GM19043 (cell line): ENCODE results near the gene BCR.

Experiments used
- ATAC-seq: cut with Tn5 transposase; IDR thresholded peaks from one replicate; pipeline ENCODE4 v1.9.1; 2021; ENCODE audit warnings: low read depth; ENCODE audit not compliant: unreplicated experiment

The BCR gene

GRCh38 chr22:23240639-23241389 lies 60.5 kb downstream of the BCR start:
- no peak for ATAC-seq

DNA sequence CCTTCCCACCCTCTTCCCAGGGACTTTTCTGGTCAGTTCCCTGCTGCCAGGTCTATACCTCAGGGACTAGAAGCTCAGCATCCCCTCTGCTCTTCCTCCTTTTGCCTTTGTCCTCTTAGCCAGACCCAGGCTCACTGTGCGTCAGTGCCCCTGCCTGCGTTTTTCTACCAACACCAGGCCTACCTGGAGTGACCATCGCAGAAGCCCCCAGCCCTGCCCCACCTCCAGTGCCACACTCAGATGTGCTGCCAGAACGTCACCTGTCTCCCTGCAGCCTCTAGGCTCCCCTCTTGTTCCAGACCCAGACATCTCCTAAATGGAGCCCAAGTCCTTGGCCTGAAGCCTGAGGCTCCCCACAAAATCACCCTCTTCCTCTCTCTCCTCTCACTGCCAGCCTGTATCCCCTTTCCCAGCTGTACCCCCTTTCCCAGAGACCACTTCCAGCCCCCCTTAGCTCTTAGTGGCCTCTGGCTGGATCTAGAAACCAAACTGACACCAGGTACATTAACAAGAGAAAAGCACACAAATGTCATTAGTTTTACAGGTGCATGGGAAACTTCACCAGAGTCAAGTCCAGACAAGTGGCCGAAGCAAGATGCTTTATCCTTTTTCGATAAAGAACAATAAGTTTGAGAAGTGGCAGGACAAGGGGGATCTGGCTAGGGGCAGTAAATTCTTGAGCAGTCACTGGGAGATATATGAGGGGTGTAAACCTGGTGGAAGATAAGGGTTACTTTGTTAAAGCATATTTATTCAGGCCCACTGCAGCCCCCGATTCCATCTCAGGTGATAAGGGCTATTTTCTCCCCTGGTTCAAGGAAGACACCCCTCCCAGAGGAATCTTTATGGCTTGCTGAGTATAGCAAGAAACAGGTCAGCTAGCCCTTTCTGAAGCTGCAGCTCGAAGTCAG lies 61.5 kb downstream of the BCR start:
- no peak for ATAC-seq

DNA sequence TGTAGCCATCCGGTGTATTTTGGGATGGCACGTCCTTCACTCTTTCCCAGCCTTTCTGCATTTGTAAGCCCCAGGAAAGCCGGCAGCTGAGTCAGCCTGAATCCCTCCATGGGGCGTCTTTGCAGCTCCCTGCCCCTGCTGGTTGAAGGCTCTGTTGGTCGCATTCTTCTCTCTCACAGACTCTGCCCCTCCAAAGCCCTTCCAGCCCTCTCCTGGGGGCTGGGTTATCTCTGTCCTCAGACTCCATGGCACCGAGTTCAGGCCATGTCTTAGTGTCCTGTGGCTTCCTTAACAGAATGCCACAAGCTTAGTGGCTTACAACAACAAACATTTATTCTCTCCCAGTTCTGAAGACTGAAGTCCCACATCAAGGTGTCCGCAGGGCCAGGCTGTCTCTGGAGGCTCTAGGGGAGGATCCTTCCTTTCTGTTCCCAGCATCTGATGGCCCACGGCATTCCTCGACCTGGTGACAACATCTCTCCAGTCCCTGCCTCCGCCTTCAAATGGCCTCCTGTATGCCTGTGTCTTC lies 62.2 kb downstream of the BCR start:
- no peak for ATAC-seq

GRCh38 chr22:23243006-23243573 lies 62.8 kb downstream of the BCR start:
- ATAC-seq, result no peak

DNA sequence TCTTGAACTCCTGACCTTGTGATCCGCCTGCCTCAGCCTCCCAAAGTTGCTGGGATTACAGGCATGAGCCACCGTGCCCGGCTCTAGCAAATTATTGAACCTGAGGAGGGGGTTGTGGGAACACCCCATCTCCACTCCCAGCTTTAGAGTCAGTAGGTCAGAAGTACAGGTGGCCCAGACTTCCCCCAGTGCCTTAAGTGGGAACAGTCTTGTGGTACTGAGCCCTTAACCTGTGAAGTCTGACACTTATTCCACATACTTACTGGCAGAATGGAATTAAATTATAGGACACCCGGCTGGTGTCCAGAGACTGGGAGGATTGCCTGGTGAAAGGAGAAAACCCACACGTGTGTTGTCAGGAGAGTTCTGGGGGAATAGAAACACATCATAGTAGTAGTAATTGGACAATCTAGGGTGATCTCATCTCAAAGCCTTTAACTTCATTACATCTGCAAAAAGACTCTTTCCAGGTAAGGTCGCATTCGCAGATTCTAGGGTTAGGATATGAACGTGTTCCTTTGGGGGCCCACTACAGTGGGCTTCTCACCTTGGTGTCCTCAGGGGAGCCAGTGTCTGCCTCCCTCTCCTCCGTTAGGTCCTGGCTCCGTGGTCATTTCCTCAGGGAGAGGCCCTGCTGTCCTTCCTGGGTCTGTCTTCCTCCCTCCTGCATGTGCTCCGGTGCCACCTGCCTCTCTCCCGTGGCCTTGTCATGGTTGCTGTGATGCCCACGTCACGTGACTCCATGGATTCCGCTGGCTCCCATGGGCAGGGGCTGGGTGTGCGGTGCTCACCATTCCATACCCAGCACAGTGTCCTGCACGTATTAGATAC lies 63.8 kb downstream of the BCR start:
- ATAC-seq, result no peak

DNA sequence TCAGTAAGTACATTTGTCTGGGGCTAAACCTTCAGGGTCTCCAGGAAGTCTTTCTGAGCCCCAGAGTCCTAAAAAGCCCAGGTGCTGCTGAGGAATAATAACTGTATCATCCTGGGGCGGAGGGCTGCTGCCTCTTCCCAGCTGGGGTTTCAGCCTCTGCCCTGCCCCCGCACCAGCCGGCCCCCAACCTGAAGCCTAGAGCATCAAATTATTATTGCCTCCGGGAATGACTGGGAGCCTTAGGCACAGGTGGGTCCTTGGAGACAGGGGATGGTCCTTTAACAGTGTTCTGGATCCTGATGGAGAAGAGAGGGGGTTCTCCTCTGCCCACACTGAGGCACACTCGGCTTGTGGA lies 64.4 kb downstream of the BCR start:
- no peak for ATAC-seq

DNA sequence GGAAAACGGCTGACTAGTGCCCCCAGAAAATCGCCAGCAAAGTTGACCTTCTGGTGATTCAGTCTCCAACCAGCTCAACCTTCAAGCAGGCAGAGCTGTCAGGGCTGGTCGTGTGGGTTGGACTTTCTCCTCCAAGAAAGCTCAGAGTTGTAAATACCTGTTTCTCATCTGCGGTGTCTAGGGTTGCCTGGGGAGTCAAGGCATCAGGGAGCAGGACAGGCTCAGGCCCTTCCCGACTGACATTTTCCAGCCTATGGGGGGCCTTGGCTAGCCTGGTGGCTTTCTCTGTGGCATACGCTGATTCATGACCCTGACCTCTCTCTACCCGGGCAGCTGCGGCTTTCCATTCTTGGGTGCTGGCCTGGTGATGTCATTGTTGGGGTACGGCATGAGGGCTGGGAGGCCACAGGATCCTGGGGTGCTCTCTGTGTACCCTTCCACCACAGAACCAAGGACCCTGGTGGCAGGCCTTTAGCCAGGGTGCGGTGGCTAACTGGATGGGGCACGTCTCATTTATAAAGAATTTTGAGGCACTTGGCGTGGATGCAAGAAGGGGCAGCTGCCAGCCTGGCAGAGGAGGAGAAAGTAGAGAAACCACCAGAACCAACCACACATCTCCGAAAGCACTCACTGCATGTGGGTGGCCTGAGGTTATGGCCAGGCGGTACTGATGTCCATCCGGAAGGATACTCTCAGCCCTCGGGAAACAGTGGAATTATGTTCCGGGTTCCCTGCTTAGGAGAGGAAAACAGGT lies 64.9 kb downstream of the BCR start:
- ATAC-seq, result no peak

- no peak for ATAC-seq
Measured at GRCh38 chr22:23245799-23246136, 65.5 kb downstream of the BCR start.

DNA sequence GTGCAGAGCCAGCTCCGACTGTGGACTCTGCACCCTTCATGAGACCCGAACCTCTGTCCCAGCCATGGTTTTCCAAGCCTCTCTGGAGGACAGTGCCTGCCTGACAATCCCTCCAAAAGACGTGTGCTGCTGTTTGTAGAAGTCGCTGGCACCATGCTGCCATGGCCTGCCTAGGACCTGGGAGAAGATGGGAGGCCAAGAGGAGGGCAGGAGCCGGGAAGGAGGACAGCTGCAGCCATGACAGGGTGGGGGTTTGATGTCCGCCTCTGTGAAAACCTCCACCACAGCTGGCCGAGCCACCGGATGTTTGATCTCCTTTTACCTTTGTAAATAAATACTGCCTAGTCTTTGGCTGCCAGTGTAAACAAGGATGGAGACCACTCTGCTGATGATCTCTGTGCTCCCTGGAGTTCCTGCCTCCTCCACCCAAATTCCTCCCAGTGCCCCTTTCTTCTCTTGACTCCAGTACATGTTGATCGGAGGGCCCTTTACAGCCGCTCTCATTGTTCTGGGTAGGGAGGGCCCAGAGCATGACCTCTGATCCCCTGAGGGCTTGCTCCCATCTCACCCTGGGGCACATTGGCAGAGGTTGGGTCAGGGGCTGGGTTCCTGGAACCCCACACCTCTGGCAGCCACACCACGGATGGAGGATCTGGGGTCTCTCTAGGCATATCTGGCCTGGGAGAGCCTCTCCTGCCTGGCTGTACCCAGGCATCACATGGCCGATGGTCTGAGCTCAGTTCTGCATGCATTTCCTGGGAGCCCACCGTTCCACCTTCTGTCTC lies 66.9 kb downstream of the BCR start:
- ATAC-seq, result no peak

- ATAC-seq, result no peak
Measured at GRCh38 chr22:23248583-23248982, 68.3 kb downstream of the BCR start.

DNA sequence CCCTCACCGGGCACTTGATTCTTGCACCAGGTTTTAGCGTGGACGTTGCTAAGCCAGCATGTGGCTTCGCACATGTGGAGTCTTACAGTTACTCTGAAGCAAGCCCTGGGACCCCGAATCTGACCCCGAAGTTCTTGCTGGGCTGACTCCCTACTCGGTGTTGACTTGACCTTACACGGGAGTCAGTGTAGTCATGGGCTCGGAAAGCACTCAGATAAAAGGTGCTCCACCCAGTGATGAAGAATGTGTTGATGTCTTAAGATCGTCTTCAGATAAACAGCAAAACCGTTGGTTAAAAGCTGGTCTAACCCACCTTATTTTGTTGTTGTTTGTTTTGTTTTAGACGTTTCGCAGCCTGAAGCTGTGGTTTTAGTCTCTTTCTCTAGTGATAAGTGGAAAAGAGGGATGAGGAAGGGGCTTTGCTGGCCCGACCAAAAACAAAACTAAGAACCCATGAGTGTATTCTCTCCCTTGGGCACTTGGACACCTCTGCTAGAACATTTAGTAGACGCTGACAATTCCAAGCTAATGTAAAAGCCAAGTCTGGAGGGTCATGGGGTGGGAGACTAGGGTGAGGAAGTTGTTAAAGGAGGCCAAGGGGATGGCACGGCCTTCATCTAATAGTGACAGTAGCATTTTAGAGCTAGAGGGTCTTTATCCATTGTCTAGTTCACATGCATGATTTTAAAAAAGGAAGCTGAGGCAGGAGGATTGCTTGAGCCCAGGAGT lies 69.9 kb downstream of the BCR start:
- no peak for ATAC-seq

DNA sequence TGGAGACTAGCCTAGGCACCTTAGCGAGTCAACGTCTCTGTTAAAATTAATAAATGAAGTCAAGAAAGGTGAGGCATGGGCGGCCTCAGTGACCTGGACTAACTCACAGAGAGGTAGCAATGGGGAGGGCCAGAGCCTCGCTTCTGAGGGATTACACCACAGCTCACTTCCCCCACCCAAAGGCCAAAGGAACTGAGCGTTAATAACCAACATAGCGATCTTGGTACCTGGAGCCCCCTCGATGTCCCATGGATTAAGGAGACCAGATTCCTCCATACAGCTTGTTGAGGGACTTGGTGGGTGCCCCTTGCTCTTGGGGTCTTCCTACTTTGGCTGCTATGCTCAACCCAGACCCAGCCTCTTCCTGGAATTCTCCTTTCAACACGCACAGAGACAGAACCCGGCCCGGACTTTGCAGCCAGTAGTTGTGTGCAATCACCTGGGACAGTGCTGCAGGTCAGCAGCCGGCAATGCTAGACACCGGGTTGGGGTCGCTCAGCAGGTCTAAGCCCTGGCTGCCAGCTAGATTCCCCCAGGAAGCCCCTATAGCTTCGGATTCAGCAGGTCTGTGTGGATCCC lies 70.6 kb downstream of the BCR start:
- no peak for ATAC-seq

DNA sequence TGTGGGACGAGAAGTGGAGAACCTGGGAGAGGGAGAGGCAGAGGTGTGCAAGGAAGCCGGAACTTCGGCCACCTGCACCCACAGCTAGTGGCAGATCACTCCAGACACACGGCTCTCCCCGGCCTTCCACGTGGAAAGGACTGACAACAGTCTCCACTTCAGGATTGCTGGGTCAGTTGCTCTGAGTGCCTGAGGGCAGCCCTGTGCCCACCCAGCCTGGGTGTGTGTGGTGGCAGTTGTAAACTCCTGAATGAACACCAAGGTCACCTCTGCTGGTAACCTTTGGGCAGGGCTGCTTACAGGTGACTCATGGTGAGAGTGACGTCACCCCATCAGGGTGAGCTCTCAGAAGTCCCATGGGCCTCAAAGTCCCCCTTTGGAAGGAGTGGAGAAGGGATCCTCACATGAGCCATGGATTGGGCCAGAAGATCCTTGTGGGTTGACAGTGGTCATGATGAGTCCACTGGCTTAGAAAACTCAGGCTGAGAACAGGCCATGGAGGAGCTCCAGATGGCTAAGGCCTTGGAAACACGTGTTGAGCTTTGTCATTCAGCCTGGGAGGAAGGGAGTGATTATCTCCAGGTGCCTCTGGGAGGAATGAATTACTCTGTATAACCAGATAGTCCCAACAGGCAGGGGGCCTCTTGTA lies 71.3 kb downstream of the BCR start:
- no peak for ATAC-seq

- no peak for ATAC-seq
Measured at GRCh38 chr22:23253475-23254055, 73.3 kb downstream of the BCR start.

DNA sequence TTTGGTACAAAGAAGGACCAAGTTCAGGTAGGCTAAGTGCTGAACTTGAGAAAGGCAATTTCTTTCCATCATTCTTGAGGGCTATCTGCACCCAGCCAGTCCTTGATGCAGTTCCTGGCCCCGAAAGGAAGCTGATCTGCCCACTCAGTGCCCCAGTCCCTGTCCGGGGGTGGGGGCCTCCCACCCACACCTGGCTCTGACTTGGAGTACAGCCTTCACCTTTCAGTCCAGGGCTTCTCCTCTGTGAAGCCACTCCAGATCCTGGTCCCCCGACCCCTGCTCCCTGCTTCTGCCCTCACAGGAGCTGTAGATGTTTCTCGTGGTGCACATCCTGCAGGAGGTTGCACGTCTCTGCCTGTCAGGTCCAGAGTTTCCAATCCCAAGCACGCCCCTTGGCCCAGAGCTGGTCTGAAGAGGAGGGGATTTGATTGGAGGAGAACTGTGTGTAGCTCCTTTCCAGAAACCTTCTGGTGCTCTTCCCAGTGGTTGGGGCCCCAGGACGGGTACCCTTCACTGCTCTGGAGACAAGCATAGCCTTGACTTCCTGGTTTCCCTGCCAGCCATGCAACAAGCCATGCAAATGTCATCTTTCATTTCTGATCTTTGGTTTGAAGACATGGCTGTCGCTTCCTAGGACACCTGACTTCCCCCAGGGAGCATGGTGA lies 75.3 kb downstream of the BCR start:
- ATAC-seq, result no peak

DNA sequence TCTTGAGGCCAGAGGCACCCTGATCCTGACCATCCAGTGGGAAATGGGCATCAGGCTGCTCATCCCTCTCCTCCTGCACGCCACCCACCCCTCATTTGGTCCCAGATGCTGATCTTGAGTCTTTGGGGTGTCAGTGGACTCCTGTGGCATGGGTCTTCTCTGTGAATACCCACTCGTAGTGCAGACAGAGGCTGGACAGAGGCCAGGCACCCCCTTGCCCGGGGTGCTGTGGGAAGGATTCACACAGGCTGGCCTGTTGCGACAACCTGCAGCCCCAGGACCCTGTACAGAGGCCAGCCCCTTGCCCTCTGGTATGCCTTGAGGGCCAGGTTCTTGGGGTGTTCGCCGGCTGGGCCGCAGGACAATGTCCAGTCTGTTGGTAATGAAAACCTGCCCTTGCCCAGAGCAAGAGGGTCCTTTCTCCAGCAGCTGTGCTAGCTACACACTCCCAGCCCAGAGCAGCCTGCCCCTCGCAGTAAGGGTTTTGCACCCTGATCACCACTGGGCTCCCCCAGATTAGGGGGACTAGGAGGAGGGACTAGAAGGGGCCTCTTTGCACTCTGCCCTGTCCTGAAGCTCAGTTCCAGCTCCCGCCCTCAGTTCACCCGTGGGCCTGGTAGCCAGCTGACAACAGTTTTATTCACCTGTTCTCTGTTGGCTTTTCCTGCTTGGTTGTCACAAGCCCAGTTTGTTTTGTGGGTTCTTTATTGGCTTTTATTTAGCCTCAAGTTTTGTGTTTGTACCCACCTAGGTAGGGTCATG lies 76.0 kb downstream of the BCR start:
- no peak for ATAC-seq
